Smooth muscle cell (in vitro differentiated cells): Measurements from ENCODE around the gene YOD1. TPM values are rescaled to one million over a fixed set of nuclear protein-coding genes. Genes with fewer than 3 reads are reported as not detected.

ENCODE experiments used
- DNase-seq: peaks from one replicate; lab custom pipeline; 2025; ENCODE audit not compliant: unreplicated experiment; lab: John Stamatoyannopoulos, UW
- H2AFZ ChIP-seq: fragments of 200-600 bp; sonication (generic); 2 replicates; pipeline ENCODE4 v1.6.0; 2016; ENCODE audit warnings: antibody characterized with exemption, low read depth, mild to moderate bottlenecking
- H3F3A ChIP-seq: fragments of 200-600 bp; sonication (generic); 2 replicates; pipeline ENCODE4 v1.6.0; 2017; ENCODE audit warnings: antibody characterized with exemption, low read depth
- H3K27ac ChIP-seq: fragments of 200-600 bp; sonication (generic); 2 replicates; pipeline ENCODE4 v1.5.1; 2016; ENCODE audit warnings: low read depth, mild to moderate bottlenecking
- H3K27me3 ChIP-seq: fragments of 200-600 bp; sonication (generic); 2 replicates; pipeline ENCODE4 v1.6.1; 2016; ENCODE audit warnings: low read depth, mild to moderate bottlenecking
- H3K36me3 ChIP-seq: fragments of 200-600 bp; sonication (generic); 2 replicates; pipeline ENCODE4 v1.5.1; 2016; ENCODE audit warnings: low read depth
- H3K4me1 ChIP-seq: fragments of 200-600 bp; sonication (generic); 2 replicates; pipeline ENCODE4 v1.5.1; 2016; ENCODE audit warnings: low read depth
- H3K4me2 ChIP-seq: fragments of 200-600 bp; sonication (generic); 2 replicates; pipeline ENCODE4 v1.6.0; 2016; ENCODE audit warnings: mild to moderate bottlenecking
- H3K4me3 ChIP-seq: fragments of 200-600 bp; sonication (generic); 2 replicates; pipeline ENCODE4 v1.5.1; 2016; ENCODE audit warnings: mild to moderate bottlenecking
- H3K79me2 ChIP-seq: fragments of 200-600 bp; sonication (generic); 2 replicates; pipeline ENCODE4 v1.6.0; 2016; ENCODE audit warnings: low read depth, mild to moderate bottlenecking
- H3K9ac ChIP-seq: fragments of 200-600 bp; sonication (generic); 2 replicates; pipeline ENCODE4 v1.6.0; 2016; ENCODE audit warnings: low read depth
- H3K9me3 ChIP-seq: fragments of 200-600 bp; sonication (generic); replicated peaks from 2 replicates; pipeline ENCODE4 v1.5.1; 2016; ENCODE audit warnings: low read depth
- H4K20me1 ChIP-seq: fragments of 200-600 bp; sonication (generic); 2 replicates; pipeline ENCODE4 v1.6.0; 2016; ENCODE audit warnings: low read depth
- whole genome bisulfite sequencing: methylation state at CpG from one replicate; pipeline ENCODE4 v1.1.7; 2016; ENCODE audit warnings: low lambda C conversion rate; 5-methylcytosine and 5-hydroxymethylcytosine counted together
- polyA plus RNA-seq: library from polyadenylated mRNA; unstranded; fragments of >200 nt; fragmentation: Nextera tagmentation; extraction: Ambion mirVana; gene quantifications from 2 replicates; pipeline ENCODE4 v1.2.1, GENCODE V29; 2016
- total RNA-seq: library from RNA; depleted of rRNA; stranded (reverse); fragments of >200 nt; gene quantifications from 2 replicates; pipeline ENCODE4 v1.2.3, GENCODE V29; 2014
- TF ChIP-seq, protein P1 (sequence below): fragments of 200-600 bp; sonication (generic); IDR thresholded peaks from 2 replicates; pipeline ENCODE4 v1.5.1; 2017; ENCODE audit warnings: borderline replicate concordance, mild to moderate bottlenecking, antibody characterized with exemption; ENCODE audit not compliant: insufficient read depth, poor library complexity, severe bottlenecking

YOD1 gene
- total and polyA plus RNA-seq, 2 experiments from 2014 or later: 3.8 to 31.9 TPM

DNA sequence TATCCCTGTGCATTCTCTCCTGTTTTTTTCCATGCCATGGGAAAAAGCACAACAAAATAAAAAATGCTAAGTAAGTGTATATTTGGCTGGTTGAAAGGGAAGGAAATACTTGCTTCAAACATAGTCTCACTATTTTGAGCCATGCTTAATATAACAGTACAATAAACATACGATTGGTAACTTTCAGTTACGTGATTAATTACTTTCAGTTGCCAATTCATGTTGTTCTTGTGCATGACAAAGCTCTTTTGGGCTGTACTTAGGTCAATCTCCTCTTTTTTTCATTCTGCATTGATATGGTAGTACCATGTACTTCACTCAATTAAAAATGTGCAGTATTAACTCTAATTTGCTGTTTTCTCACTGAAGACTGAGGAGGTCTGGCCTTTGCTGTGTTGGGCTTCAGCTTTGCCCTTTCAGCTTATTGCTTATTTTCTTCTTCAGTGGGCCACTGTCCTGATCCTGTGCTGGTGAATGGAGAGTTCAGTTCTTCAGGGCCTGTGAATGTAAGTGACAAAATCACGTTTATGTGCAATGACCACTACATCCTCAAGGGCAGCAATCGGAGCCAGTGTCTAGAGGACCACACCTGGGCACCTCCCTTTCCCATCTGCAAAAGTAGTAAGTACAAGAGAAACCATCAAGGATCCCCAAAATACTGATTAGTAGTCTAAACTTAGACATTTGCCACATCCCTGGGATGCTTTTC is 40.3 kb upstream of the YOD1 start:
- 92% methylated on average over 4 of the region's 4 CpGs for WGBS

DNA sequence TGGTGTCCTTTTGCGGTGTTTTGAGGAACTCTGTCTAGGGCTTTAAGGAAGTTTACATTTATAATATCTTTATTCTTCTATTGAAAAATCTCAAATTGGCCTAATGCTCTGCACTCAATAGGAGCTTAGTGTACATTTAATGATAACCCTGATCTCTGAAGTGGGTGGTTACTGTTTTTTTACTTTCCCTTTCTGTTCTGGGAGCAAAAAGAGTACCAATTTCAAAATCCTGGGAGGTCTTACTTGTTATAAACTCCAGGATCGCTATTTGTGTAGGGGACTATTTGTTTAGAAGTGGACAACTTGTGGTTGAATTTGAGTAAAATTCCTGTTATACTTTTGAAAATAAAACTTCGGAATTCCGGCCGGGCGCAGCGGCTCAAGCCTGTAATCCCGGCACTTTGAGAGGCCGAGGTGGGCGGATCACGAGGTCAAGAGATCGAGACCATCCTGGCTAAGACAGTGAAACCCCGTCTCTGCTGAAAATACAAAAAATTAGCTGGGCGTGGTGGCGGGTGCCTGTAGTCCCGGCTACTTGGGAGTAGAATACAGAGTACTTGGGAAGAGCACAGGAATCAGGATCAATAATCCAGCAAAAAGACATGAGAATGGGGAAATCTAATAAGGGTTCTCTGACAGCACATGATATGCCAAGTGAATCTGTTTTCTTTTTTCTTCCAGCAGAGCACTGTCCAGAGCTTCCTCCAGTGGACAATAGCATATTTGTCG is 38.8 kb upstream of the YOD1 start:
- Histone ChIP-seq H3K27me3 (no peaks in the 10 kb centered on the region), H3K4me3 (no peak overlapping the region), H3F3A (no peaks in the 10 kb centered on the region), H3K27ac (no peak overlapping the region), H3K9ac (no peak overlapping the region), H3K4me2 (no peak overlapping the region), H4K20me1 (no peaks in the 10 kb centered on the region), H2AFZ (no peak overlapping the region), H3K79me2 (no peaks in the 10 kb centered on the region), H3K36me3 (no peaks in the 10 kb centered on the region), H3K4me1 (no peaks in the 10 kb centered on the region), H3K9me3 (no peaks in the 10 kb centered on the region)
- 96% methylated on average over 17 of the region's 17 CpGs for WGBS
- TF ChIP-seq, protein P1, sequence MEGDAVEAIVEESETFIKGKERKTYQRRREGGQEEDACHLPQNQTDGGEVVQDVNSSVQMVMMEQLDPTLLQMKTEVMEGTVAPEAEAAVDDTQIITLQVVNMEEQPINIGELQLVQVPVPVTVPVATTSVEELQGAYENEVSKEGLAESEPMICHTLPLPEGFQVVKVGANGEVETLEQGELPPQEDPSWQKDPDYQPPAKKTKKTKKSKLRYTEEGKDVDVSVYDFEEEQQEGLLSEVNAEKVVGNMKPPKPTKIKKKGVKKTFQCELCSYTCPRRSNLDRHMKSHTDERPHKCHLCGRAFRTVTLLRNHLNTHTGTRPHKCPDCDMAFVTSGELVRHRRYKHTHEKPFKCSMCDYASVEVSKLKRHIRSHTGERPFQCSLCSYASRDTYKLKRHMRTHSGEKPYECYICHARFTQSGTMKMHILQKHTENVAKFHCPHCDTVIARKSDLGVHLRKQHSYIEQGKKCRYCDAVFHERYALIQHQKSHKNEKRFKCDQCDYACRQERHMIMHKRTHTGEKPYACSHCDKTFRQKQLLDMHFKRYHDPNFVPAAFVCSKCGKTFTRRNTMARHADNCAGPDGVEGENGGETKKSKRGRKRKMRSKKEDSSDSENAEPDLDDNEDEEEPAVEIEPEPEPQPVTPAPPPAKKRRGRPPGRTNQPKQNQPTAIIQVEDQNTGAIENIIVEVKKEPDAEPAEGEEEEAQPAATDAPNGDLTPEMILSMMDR: no peak
- no peak for DNase-seq

More for the DNA sequence above, 40.3 kb upstream of the YOD1 start:
- no peak overlapping the region for H3K4me2 ChIP-seq
- H3K27me3 ChIP-seq: no peaks in the 10 kb centered on the region
- no peak overlapping the region for H3K9ac ChIP-seq
- H3K9me3 ChIP-seq: no peaks in the 10 kb centered on the region
- TF ChIP-seq, protein P1: no peak
- no peak for DNase-seq
- no peak overlapping the region for H3K4me3 ChIP-seq
- no peaks in the 10 kb centered on the region for H3K4me1 ChIP-seq
- H3F3A ChIP-seq: no peaks in the 10 kb centered on the region
- H3K36me3 ChIP-seq: no peaks in the 10 kb centered on the region
- no peaks in the 10 kb centered on the region for H3K79me2 ChIP-seq
- no peaks in the 10 kb centered on the region for H4K20me1 ChIP-seq
- no peak overlapping the region for H2AFZ ChIP-seq
- no peak overlapping the region for H3K27ac ChIP-seq

DNA sequence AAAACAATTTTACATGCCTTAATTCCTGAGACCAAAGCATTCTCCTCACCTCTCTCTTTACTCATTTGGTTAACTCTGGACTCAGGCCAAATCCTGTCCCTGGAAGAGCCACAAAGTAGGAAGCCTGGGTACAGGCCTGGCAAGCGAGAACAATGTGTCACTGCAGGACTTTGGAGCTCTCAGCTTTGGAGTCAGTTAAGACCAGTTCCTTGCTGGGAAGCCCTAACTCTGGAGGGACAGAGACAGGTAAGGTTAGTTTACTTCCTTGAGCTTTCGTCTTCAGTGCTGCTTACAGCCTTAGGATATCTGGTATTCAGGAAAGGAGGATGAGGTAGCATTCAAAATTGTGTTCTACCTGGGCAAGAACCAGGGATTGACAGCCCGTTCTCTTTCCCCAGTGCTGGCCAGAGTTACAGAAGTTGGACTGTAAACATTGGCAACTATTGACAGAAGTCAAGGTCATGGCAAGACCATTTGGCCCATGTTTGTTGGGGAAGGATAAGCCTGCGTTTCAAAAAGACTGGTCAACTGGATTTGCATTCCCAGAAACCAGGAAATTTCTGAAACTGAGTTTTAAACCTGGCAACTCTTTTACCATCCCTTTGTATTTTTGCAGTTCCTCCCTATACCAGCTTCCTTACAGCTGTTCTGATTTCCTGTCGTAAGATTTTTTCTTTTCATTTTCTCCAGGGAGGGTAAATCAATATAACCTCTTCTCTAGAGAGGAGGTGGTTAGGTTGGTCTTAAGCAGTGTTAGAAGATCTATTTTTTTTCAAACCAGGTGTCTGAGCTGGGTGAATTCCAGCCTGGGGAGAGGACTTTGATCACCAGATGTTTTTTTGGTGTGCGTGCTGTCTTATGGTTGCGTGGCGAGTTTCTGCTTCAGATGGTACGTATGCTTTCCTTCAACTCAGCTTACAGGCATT is 38.0 kb upstream of the YOD1 start, which contains the start of gene C4BPB:
Gene C4BPB, plus strand, starts transcription at position 160 of the 926 bp plus-strand sequence. Its CDS starts 672 bp downstream, at position 832.
- H3K9ac ChIP-seq: no peak within 1 kb of the TSS
- H3K9me3 ChIP-seq: no peaks in the 10 kb centered on the region
- peaks cover 6% of the 10 kb centered on the region for H3K4me1 ChIP-seq
- no peaks in the 10 kb centered on the region for H3K27me3 ChIP-seq
- DNase-seq: no peak
- peak within 1 kb of the TSS; percentile 5 for H3K4me2 ChIP-seq
- no peak within 1 kb of the TSS for H3K4me3 ChIP-seq
- H4K20me1 ChIP-seq: no peaks in the 10 kb centered on the region
- TF ChIP-seq, protein P1: no peak
- 80% methylated on average over 9 of the region's 9 CpGs for WGBS
- peak within 1 kb of the TSS; percentile 2 for H2AFZ ChIP-seq
- H3F3A ChIP-seq: peaks cover 6% of the 10 kb centered on the region
- no peaks in the 10 kb centered on the region for H3K79me2 ChIP-seq
- no peaks in the 10 kb centered on the region for H3K36me3 ChIP-seq
- H3K27ac ChIP-seq: no peak within 1 kb of the TSS
